Right lung (tissue), 5 donors: ENCODE measurements around the gene TMEM248. TPM values are rescaled to one million over a fixed set of nuclear protein-coding genes. Genes with fewer than 3 reads are reported as not detected.
A peak's percentile ranks its signal among the peaks of the same experiment; 100 is the strongest.
"Not testable (repeated sequence)": the region's sequence is repeated elsewhere in the genome, so short reads cannot be mapped to it uniquely, and the experiment has no call there.

Experiments
- DNase-seq, 2 donors: peaks; one replicate each; pipeline ENCODE4 v3.0.0-alpha.2; 2013
- polyA plus RNA-seq, 5 donors: library from polyadenylated mRNA; unstranded; fragments of 120-200 nt; gene quantifications; one replicate each; pipeline versions ENCODE4 v1.2.1 to v1.2.3, GENCODE V29; 2013; ENCODE audit warnings: inconsistent platforms in 1 of 5, low replicate concordance in 1 of 5; ENCODE audit not compliant: insufficient read length in 5 of 5, insufficient read depth in 1 of 5

TMEM248 gene
- polyA plus RNA-seq, 5 donors, result 74.2 to 89.7 (median 74.8) TPM

GRCh38 chr7:66995050-66995776 lies 74.2 kb downstream of the TMEM248 start, which contains the start of gene SBDS:
Gene SBDS (minus strand): TSS chr7:66995586. CDS start chr7:66995417, 169 bp downstream.
- peak; percentile 95 to 97 for DNase-seq

GRCh38 chr7:66996444-66997191 lies 75.6 kb downstream of the TMEM248 start, which contains the start of gene TYW1:
Gene TYW1 (plus strand): TSS chr7:66996833. CDS start chr7:66996979, 146 bp downstream.
- peak; percentile 96 to 98 for DNase-seq

- peak in 1 of 2 donors; percentile 6 for DNase-seq
Observed at GRCh38 chr7:67000601-67001258, 79.7 kb downstream of the TMEM248 start.

- DNase-seq, result not testable (repeated sequence)
Observed at GRCh38 chr7:67004145-67004544, 83.1 kb downstream of the TMEM248 start.

- DNase-seq, result no peak
Observed at GRCh38 chr7:67006965-67007364, 85.9 kb downstream of the TMEM248 start.

Other genes starting within 250 kb of the TMEM248 start
- gene RABGEF1, start 180.5 kb upstream of the TMEM248 start, polyA plus RNA-seq, result 10 to 100 TPM; 29.4 to 38.8 (median 36.8) TPM
- 100 to 1,000 TPM in 1 of 5 donors, 10 to 100 TPM in 4; 87.4 to 108 (median 88.9) TPM for gene SBDS, start 74.4 kb downstream of the TMEM248 start, polyA plus RNA-seq
- gene TYW1, start 75.6 kb downstream of the TMEM248 start, polyA plus RNA-seq, result 10 to 100 TPM; 20.9 to 25.4 (median 24.0) TPM